HEK293T (cell line): ENCODE results near the gene ABCA3.

Experiments
- CTCF ChIA-PET: fragments of 350-600 bp; formaldehyde crosslinking; extraction: SDS; loops from one replicate; lab custom pipeline; 2021; ENCODE audit warnings: antibody characterized with exemption, inconsistent platforms; lab: Yijun Ruan, JAX
- POLR2A ChIA-PET: fragments of 350-600 bp; formaldehyde crosslinking; extraction: SDS; loops from one replicate; lab custom pipeline; 2020; ENCODE audit warnings: antibody characterized with exemption, inconsistent platforms; lab: Yijun Ruan, JAX
- DNase-seq: peaks from one replicate; pipeline ENCODE4 v3.0.0; 2012; ENCODE audit warnings: mixed read lengths; ENCODE audit errors: extremely low spot score
- ARNT ChIP-seq: fragments of 450-650 bp; IDR thresholded peaks from 2 replicates; pipeline ENCODE4 v1.6.1; 2017; ENCODE audit warnings: mild to moderate bottlenecking
- BHLHE40 ChIP-seq: fragments of 450-650 bp; IDR thresholded peaks from 2 replicates; pipeline ENCODE4 v1.6.1; 2016; ENCODE audit warnings: mild to moderate bottlenecking, moderate library complexity, borderline replicate concordance
- CTBP1 ChIP-seq: fragments of 450-650 bp; IDR thresholded peaks from 2 replicates; pipeline ENCODE4 v1.6.1; 2016; ENCODE audit warnings: borderline replicate concordance
- ELF4 ChIP-seq: fragments of 450-650 bp; IDR thresholded peaks from 2 replicates; pipeline ENCODE4 v1.6.1; 2017; ENCODE audit warnings: antibody characterized with exemption
- FOXA1 ChIP-seq: fragments of 450-650 bp; IDR thresholded peaks from 2 replicates; pipeline ENCODE4 v1.6.1; 2016; ENCODE audit warnings: mild to moderate bottlenecking
- FOXK2 ChIP-seq: fragments of 450-650 bp; IDR thresholded peaks from 2 replicates; pipeline ENCODE4 v1.6.1; 2016; ENCODE audit warnings: mild to moderate bottlenecking
- FOXM1 ChIP-seq: fragments of 450-650 bp; IDR thresholded peaks from 2 replicates; pipeline ENCODE4 v1.6.1; 2017; ENCODE audit warnings: mild to moderate bottlenecking, borderline replicate concordance
- HDGF ChIP-seq: fragments of 450-650 bp; IDR thresholded peaks from 2 replicates; pipeline ENCODE4 v1.6.1; 2017; ENCODE audit warnings: antibody characterized with exemption, borderline replicate concordance
- L3MBTL2 ChIP-seq: fragments of 450-650 bp; conservative IDR thresholded peaks from 2 replicates; pipeline ENCODE4 v1.6.1; 2016; ENCODE audit warnings: mild to moderate bottlenecking
- LEF1 ChIP-seq: fragments of 450-650 bp; IDR thresholded peaks from 2 replicates; pipeline ENCODE4 v1.6.1; 2017; ENCODE audit warnings: mild to moderate bottlenecking, borderline replicate concordance
- NFRKB ChIP-seq: fragments of 450-650 bp; IDR thresholded peaks from 2 replicates; pipeline ENCODE4 v1.6.1; 2016; ENCODE audit warnings: mild to moderate bottlenecking, moderate library complexity
- SP1 ChIP-seq: fragments of 450-650 bp; IDR thresholded peaks from 2 replicates; pipeline ENCODE4 v1.6.1; 2017
- SUZ12 ChIP-seq: fragments of 450-650 bp; IDR thresholded peaks from 2 replicates; pipeline ENCODE4 v1.6.1; 2016; ENCODE audit warnings: mild to moderate bottlenecking
- TARDBP ChIP-seq: fragments of 450-650 bp; IDR thresholded peaks from 2 replicates; pipeline ENCODE4 v1.6.1; 2016
- ZNF384 ChIP-seq: fragments of 450-650 bp; IDR thresholded peaks from 2 replicates; pipeline ENCODE4 v1.6.1; 2016
- TF ChIP-seq, protein P1 (sequence below): fragments of 450-650 bp; IDR thresholded peaks from 2 replicates; pipeline ENCODE4 v1.6.1; 2016

Gene ABCA3

DNA sequence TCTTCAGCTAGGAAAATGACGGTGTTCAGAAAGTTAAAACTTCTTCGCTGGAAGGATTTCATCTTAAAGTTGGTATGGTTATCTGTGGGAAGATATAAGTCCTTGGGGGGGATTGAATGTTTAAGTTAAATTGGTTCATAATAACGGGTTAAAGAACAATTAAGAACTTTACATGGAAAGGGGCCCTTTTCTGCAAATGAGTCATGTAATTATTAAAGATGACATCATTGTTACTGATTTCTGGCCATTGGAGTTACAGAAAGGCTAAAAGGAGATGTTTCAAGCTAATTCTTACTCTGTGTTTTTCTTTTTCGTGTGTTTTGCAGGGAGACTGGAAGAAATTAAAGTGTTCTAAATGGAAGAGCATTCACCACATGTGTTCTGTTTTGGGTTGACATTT is 20.6 kb upstream of the ABCA3 start:
- TF ChIP-seq CTBP1 (no peak), SP1 (no peak), NFRKB (no peak), LEF1 (no peak), ZNF384 (no peak), FOXK2 (no peak), SUZ12 (no peak), HDGF (no peak), BHLHE40 (no peak), L3MBTL2 (no peak), FOXA1 (no peak), ELF4 (no peak), ARNT (no peak), TARDBP (no peak), FOXM1 (no peak)
- TF ChIP-seq, protein P1, sequence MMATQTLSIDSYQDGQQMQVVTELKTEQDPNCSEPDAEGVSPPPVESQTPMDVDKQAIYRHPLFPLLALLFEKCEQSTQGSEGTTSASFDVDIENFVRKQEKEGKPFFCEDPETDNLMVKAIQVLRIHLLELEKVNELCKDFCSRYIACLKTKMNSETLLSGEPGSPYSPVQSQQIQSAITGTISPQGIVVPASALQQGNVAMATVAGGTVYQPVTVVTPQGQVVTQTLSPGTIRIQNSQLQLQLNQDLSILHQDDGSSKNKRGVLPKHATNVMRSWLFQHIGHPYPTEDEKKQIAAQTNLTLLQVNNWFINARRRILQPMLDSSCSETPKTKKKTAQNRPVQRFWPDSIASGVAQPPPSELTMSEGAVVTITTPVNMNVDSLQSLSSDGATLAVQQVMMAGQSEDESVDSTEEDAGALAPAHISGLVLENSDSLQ = no peak
- DNase-seq = no peak
- ChIA-PET POLR2A (no interaction called here), CTCF (no interaction called here)

DNA sequence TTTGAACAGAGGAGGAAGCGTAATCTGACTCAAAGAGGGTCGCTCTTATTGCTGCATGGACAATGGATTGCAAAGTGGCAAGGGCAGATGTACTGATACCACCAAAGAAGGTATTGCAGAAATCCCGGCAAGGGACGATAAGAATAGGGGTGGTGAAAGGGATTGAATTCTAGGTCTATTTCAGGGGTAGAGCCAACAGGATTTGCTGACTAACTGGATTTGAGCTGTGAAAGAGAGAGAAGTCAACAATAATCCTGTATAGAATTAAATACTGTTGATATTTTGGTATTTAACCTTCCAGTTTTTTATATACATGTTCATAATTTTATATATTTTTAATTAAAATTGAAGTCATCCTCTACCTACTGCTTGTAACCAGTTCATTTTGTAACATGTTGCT is 19.4 kb upstream of the ABCA3 start:
- ChIA-PET CTCF (no interaction called here), POLR2A (no interaction called here)
- TF ChIP-seq HDGF (no peak), ARNT (no peak), SUZ12 (no peak), TARDBP (no peak), ELF4 (no peak), SP1 (no peak), FOXK2 (no peak), FOXA1 (no peak), NFRKB (no peak), LEF1 (no peak), L3MBTL2 (no peak), BHLHE40 (no peak), FOXM1 (no peak), ZNF384 (no peak), CTBP1 (no peak)
- TF ChIP-seq, protein P1 = no peak
- DNase-seq = no peak

- CTCF ChIA-PET = no interaction called here
- POLR2A ChIA-PET = no interaction called here
- no peak for TF ChIP-seq ELF4
- TF ChIP-seq SUZ12 = no peak
- TF ChIP-seq, protein P1 = no peak
- no peak for TF ChIP-seq HDGF
- TF ChIP-seq LEF1 = no peak
- TF ChIP-seq TARDBP = no peak
- DNase-seq = no peak
Observed at GRCh38 chr16:2358811-2359210, 18.3 kb upstream of the ABCA3 start.

DNA sequence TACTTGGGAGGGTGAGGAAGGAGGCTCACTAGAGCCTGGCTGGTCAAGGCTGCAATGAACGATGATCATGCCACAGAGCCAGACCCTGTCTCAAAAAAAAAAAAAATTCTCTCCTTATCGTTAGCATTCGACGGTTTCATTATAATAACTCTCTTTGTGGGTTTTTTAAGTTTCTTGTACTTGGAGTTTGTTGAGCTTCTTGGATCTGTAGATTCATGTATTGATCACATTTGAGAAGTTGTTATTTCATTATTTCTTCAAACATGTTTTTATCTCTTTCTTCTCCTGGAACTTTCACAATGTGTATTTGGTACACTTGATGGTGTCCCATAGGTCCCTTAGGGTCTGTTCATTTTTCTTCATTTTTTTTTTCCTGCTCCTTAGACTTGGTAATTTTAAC is 16.8 kb upstream of the ABCA3 start:
- ChIA-PET POLR2A (interaction anchor here (0.6 kb wide), 1 partner anchor 104 kb away, joined by 3 read pairs; no protein-coding TSS in a partner anchor), CTCF (no interaction called here)
- TF ChIP-seq, protein P1 = no peak
- TF ChIP-seq FOXM1 = no peak
- no peak for TF ChIP-seq TARDBP
- TF ChIP-seq NFRKB = no peak
- no peak for TF ChIP-seq FOXA1
- no peak for TF ChIP-seq CTBP1
- DNase-seq = no peak

DNA sequence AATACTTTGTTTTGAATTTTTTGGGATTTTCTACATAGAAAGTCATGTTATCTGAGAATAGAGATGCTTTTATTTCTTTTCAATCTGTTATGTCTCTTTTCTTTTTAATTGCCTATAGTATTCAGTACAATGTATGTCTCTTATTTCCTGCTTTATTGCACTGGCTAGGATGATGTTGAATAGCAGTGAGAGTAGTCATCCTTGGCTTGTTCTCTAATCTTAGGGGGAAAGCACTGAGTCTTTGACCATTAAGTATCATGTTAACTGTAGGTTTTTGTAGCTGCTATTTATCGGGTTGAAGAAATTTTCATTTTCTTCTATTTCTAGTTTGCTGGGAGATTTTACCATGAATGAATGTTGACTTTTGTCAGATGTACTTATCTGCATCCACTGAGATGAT is 10.0 kb upstream of the ABCA3 start:
- DNase-seq = no peak
- CTCF ChIA-PET = interaction anchor here (0.6 kb wide), 1 partner anchor 59 kb away, joined by 3 read pairs; no protein-coding TSS in a partner anchor
- TF ChIP-seq SP1 (no peak), FOXK2 (no peak), ELF4 (no peak), ARNT (no peak), BHLHE40 (no peak), FOXA1 (no peak), LEF1 (no peak), NFRKB (no peak), SUZ12 (no peak), L3MBTL2 (no peak), ZNF384 (no peak), FOXM1 (no peak), TARDBP (no peak), CTBP1 (no peak)
- TF ChIP-seq, protein P1 = no peak
- POLR2A ChIA-PET = no interaction called here

- DNase-seq = no peak
- ChIA-PET POLR2A (no interaction called here), CTCF (no interaction called here)
- TF ChIP-seq SP1 (no peak), ARNT (no peak), FOXA1 (no peak), TARDBP (no peak), BHLHE40 (no peak), FOXM1 (no peak), SUZ12 (no peak), FOXK2 (no peak)
- TF ChIP-seq, protein P1 = no peak
Observed at GRCh38 chr16:2343211-2343610, 2.7 kb upstream of the ABCA3 start.
